Measurements from ENCODE around the gene CDHR2. TPM values are rescaled to one million over a fixed set of nuclear protein-coding genes. Genes with fewer than 3 reads are reported as not detected.

The CDHR2 gene
- total RNA-seq, 1 donor from 2014 or later = 0.40 TPM

- H3K27me3 Mint-ChIP-seq (ENCODE audit: low read depth) = no peaks in the 10 kb centered on the region
- H3K4me3 Mint-ChIP-seq (ENCODE audit: unreplicated experiment) = peak overlapping the region; percentile 66
- no peaks in the 10 kb centered on the region for H3K36me3 Mint-ChIP-seq (ENCODE audit: low read depth)
- DNase-seq (ENCODE audit: low spot score) = no peak
- no peak overlapping the region for H3K27ac Mint-ChIP-seq (ENCODE audit: unreplicated experiment)
- H3K9me3 Mint-ChIP-seq (ENCODE audit: low read depth) = no peaks in the 10 kb centered on the region
- peaks cover 43% of the 10 kb centered on the region for H3K4me1 Mint-ChIP-seq (ENCODE audit: low read depth)
- TF ChIP-seq CTCF (IDR thresholded peaks at IDR 0.05) = no peak
Measured at GRCh38 chr5:176542135-176542595, 7.0 kb upstream of the CDHR2 start.

GRCh38 chr5:176542596-176543427 lies 6.3 kb upstream of the CDHR2 start:
- H3K36me3 Mint-ChIP-seq (ENCODE audit: low read depth) = no peaks in the 10 kb centered on the region
- TF ChIP-seq CTCF (IDR thresholded peaks at IDR 0.05) = peak; percentile 56
- peaks cover 43% of the 10 kb centered on the region for H3K4me1 Mint-ChIP-seq (ENCODE audit: low read depth)
- H3K27me3 Mint-ChIP-seq (ENCODE audit: low read depth) = no peaks in the 10 kb centered on the region
- peak overlapping the region; percentile 84 for H3K4me3 Mint-ChIP-seq (ENCODE audit: unreplicated experiment)
- DNase-seq (ENCODE audit: low spot score) = no peak
- no peak overlapping the region for H3K27ac Mint-ChIP-seq (ENCODE audit: unreplicated experiment)
- no peaks in the 10 kb centered on the region for H3K9me3 Mint-ChIP-seq (ENCODE audit: low read depth)

DNA sequence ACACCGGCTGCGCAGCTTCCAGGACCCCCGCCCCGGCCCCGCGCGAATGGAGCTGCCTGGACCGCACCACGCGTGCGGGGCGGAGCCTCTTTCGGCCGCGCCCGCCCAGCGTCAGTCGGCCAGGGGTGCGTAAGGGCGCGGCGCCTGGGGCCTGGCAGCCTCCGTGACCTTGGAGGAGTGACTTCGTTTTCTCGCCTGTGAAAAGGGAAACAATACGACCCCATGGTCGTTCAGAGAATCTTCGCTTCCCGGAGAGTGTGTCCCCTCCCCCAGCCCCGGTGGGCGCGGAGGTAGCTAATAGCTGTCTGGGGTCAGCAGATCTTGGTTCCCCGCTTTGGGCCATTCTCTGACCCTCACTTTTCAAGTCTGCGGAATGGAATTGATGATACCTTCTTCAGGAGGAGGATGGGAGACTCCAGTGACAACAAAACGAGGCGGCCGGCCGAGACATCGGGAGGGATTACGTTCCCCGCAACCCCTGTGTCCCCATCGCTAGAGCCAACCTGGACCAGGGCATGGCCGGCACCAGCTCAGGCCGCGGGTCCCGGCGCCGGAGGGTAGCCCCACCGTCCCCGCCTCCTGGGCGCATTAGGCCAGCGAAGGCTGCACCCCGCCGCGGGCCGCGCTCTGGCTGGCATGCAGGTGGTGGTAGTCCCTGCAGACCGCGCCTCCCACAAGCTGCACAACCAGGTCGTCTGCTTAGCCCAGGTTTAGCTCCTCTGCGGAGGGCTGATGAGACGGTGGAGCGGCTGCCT lies 5.5 kb upstream of the CDHR2 start:
- H3K9me3 Mint-ChIP-seq (ENCODE audit: low read depth) = no peaks in the 10 kb centered on the region
- no peak overlapping the region for H3K27ac Mint-ChIP-seq (ENCODE audit: unreplicated experiment)
- DNase-seq (ENCODE audit: low spot score) = no peak
- no peaks in the 10 kb centered on the region for H3K36me3 Mint-ChIP-seq (ENCODE audit: low read depth)
- TF ChIP-seq CTCF (IDR thresholded peaks at IDR 0.05) = no peak
- H3K27me3 Mint-ChIP-seq (ENCODE audit: low read depth) = no peaks in the 10 kb centered on the region
- peak overlapping the region; percentile 84 for H3K4me3 Mint-ChIP-seq (ENCODE audit: unreplicated experiment)
- H3K4me1 Mint-ChIP-seq (ENCODE audit: low read depth) = peaks cover 35% of the 10 kb centered on the region

- TF ChIP-seq CTCF (IDR thresholded peaks at IDR 0.05) = no peak
- Mint-ChIP-seq H3K27ac (ENCODE audit: unreplicated experiment) (no peak overlapping the region), H3K9me3 (ENCODE audit: low read depth) (no peaks in the 10 kb centered on the region), H3K36me3 (ENCODE audit: low read depth) (no peaks in the 10 kb centered on the region), H3K4me3 (ENCODE audit: unreplicated experiment) (no peak overlapping the region), H3K4me1 (ENCODE audit: low read depth) (peaks cover 31% of the 10 kb centered on the region), H3K27me3 (ENCODE audit: low read depth) (no peaks in the 10 kb centered on the region)
- DNase-seq (ENCODE audit: low spot score) = no peak
Measured at GRCh38 chr5:176545388-176545736, 3.8 kb upstream of the CDHR2 start.

DNA sequence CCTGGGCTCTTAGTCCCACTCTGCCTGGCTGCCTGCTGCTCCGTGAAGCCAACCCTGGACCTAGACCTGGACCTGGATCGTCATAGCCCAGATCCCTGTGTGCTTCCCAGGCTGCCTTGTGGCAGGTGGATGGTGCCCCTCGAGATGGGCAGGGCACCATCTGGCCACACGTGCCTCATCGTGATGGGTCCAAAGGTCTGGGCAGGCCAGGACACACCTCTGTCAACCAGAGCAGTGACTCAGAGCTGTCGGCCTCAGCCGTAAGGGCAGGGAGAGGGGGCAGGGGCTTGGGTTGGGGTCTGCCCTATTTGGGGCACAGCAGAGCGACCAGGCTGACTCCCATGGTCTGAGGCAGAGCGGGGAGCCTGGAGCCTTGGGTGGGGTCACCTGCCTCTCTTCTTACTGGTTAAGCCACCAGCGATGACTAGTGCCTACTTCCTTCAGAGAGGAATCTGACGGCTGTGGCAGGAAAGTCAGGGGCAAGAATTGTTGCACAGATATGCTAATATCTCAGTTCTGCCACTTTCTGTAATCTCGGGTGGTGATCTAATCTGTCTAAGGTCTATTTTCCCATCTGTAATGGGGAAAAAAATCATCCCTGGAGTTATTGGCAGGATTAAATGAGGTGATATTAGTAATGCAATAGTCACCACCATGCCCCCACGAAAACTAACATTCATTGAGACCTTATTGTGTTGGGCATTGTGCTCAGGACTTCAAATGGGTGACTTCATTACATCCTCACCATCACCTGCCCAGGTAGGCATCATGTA lies 3.2 kb upstream of the CDHR2 start:
- no peak overlapping the region for H3K4me3 Mint-ChIP-seq (ENCODE audit: unreplicated experiment)
- peaks cover 25% of the 10 kb centered on the region for H3K4me1 Mint-ChIP-seq (ENCODE audit: low read depth)
- DNase-seq (ENCODE audit: low spot score) = no peak
- no peaks in the 10 kb centered on the region for H3K27me3 Mint-ChIP-seq (ENCODE audit: low read depth)
- no peaks in the 10 kb centered on the region for H3K9me3 Mint-ChIP-seq (ENCODE audit: low read depth)
- no peaks in the 10 kb centered on the region for H3K36me3 Mint-ChIP-seq (ENCODE audit: low read depth)
- no peak overlapping the region for H3K27ac Mint-ChIP-seq (ENCODE audit: unreplicated experiment)
- no peak for TF ChIP-seq CTCF (IDR thresholded peaks at IDR 0.05)

Data from chondrocyte (in vitro differentiated cells).